H9 (cell line): ENCODE results near the gene SPSB3. TPM values are rescaled to one million over a fixed set of nuclear protein-coding genes. Genes with fewer than 3 reads are reported as not detected.

Source experiments
- DNase-seq: peaks from one replicate; pipeline ENCODE4 v3.0.0-alpha.2; 2017
- H2AFZ ChIP-seq: one replicate; pipeline ENCODE4 v1.6.1; 2013; ENCODE audit warnings: mild to moderate bottlenecking, low read length, control low read depth, moderate library complexity
- H2AK5ac ChIP-seq: 2 replicates; pipeline ENCODE4 v1.6.1; 2013; ENCODE audit warnings: low read length, control low read depth, mixed read lengths; ENCODE audit not compliant: insufficient read length
- H2BK120ac ChIP-seq: one replicate; pipeline ENCODE4 v1.6.1; 2013; ENCODE audit warnings: low read depth, mild to moderate bottlenecking, low read length, control low read depth, inconsistent platforms; ENCODE audit not compliant: poor library complexity, severe bottlenecking
- H2BK12ac ChIP-seq: 2 replicates; pipeline ENCODE4 v1.6.1; 2013; ENCODE audit warnings: low read length, control low read depth, mixed read lengths, low read depth; ENCODE audit not compliant: insufficient read length
- H2BK15ac ChIP-seq: 2 replicates; pipeline ENCODE4 v1.6.1; 2013; ENCODE audit warnings: low read depth, low read length, control low read depth
- H2BK20ac ChIP-seq: one replicate; pipeline ENCODE4 v1.6.1; 2013; ENCODE audit warnings: low read depth, mild to moderate bottlenecking, low read length, control low read depth, inconsistent platforms; ENCODE audit not compliant: poor library complexity, severe bottlenecking
- H2BK5ac ChIP-seq: 2 replicates; pipeline ENCODE4 v1.6.1; 2013; ENCODE audit warnings: low read length, control low read depth, mixed read lengths; ENCODE audit not compliant: insufficient read length
- H3K14ac ChIP-seq: 2 replicates; pipeline ENCODE4 v1.6.1; 2013; ENCODE audit warnings: low read length, control low read depth; ENCODE audit not compliant: insufficient read depth
- H3K18ac ChIP-seq: 2 replicates; pipeline ENCODE4 v1.6.1; 2013; ENCODE audit warnings: low read depth, mild to moderate bottlenecking, mixed read lengths, low read length, control low read depth; ENCODE audit not compliant: insufficient read length
- H3K23ac ChIP-seq: 2 replicates; pipeline ENCODE4 v1.6.1; 2013; ENCODE audit warnings: low read length, control low read depth, mixed read lengths, low read depth; ENCODE audit not compliant: insufficient read length
- H3K23me2 ChIP-seq: 2 replicates; pipeline ENCODE4 v1.6.1; 2013; ENCODE audit warnings: low read depth, mild to moderate bottlenecking, mixed read lengths, low read length, control low read depth; ENCODE audit not compliant: insufficient read length, poor library complexity, severe bottlenecking
- H3K27ac ChIP-seq: 2 replicates; pipeline ENCODE4 v1.5.1; 2013; ENCODE audit warnings: low read length, control low read depth, mixed read lengths, low read depth; ENCODE audit not compliant: insufficient read length
- H3K27me3 ChIP-seq: 2 replicates; pipeline ENCODE4 v1.6.1; 2013; ENCODE audit warnings: low read length, control low read depth, inconsistent platforms; ENCODE audit not compliant: insufficient read depth
- H3K4ac ChIP-seq: 2 replicates; pipeline ENCODE4 v1.6.1; 2013; ENCODE audit warnings: low read depth, mild to moderate bottlenecking, control low read depth, inconsistent platforms, low read length, moderate library complexity
- H3K4me1 ChIP-seq: 2 replicates; pipeline ENCODE4 v1.6.1; 2013; ENCODE audit warnings: low read length, control low read depth, inconsistent platforms; ENCODE audit not compliant: insufficient read depth
- H3K4me2 ChIP-seq: 2 replicates; pipeline ENCODE4 v1.6.1; 2013; ENCODE audit warnings: low read length, control low read depth, mixed read lengths; ENCODE audit not compliant: insufficient read length, insufficient read depth
- H3K56ac ChIP-seq: 2 replicates; pipeline ENCODE4 v1.6.1; 2013; ENCODE audit warnings: low read depth, mild to moderate bottlenecking, mixed read lengths, low read length, control low read depth; ENCODE audit not compliant: insufficient read length
- H3K79me1 ChIP-seq: 2 replicates; pipeline ENCODE4 v1.6.1; 2013; ENCODE audit warnings: low read depth, mild to moderate bottlenecking, moderate library complexity, low read length, control low read depth, inconsistent platforms; ENCODE audit not compliant: insufficient read depth, poor library complexity, severe bottlenecking
- H3K79me2 ChIP-seq: 2 replicates; pipeline ENCODE4 v1.6.1; 2013; ENCODE audit warnings: low read length, control low read depth, inconsistent platforms; ENCODE audit not compliant: insufficient read depth
- H3K9ac ChIP-seq: 2 replicates; pipeline ENCODE4 v1.6.1; 2013; ENCODE audit warnings: low read length, control low read depth, mixed read lengths; ENCODE audit not compliant: insufficient read length; ENCODE audit errors: extremely low read depth
- H3K9me3 ChIP-seq: one replicate; pipeline ENCODE4 v1.6.1; 2013; ENCODE audit warnings: low read depth, low read length, inconsistent platforms; ENCODE audit not compliant: control insufficient read depth
- H3T11ph ChIP-seq: one replicate; pipeline ENCODE4 v1.6.1; 2013; ENCODE audit warnings: mild to moderate bottlenecking, low read length, control low read depth, inconsistent platforms
- H4K20me1 ChIP-seq: one replicate; pipeline ENCODE4 v1.6.1; 2013; ENCODE audit not compliant: control insufficient read depth, insufficient read length, insufficient read depth
- H4K5ac ChIP-seq: 2 replicates; pipeline ENCODE4 v1.6.1; 2013; ENCODE audit warnings: low read depth, mild to moderate bottlenecking, mixed read lengths, low read length, control low read depth; ENCODE audit not compliant: insufficient read length
- H4K8ac ChIP-seq: replicated peaks from 2 replicates; pipeline ENCODE4 v1.6.1; 2013; ENCODE audit warnings: low read length, control low read depth, mixed read lengths, low read depth; ENCODE audit not compliant: insufficient read length
- H4K91ac ChIP-seq: 2 replicates; pipeline ENCODE4 v1.6.1; 2013; ENCODE audit warnings: low read depth, mild to moderate bottlenecking, moderate library complexity, mixed read lengths, low read length, control low read depth; ENCODE audit not compliant: insufficient read length
- H3K27ac Mint-ChIP-seq, 3 experiments: 2 replicates in 2 of 3; 3 replicates in 1 of 3; pipeline ENCODE4 v1.8.0; 2020 to 2021; ENCODE audit warnings: mixed read lengths in 3 of 3, mild to moderate bottlenecking in 1 of 3, moderate library complexity in 1 of 3
- H3K27me3 Mint-ChIP-seq: 2 replicates; pipeline ENCODE4 v1.8.0; 2021; ENCODE audit warnings: low read depth, mild to moderate bottlenecking, moderate library complexity, mixed read lengths
- H3K36me3 Mint-ChIP-seq, 3 experiments: 2 replicates in 2 of 3; 3 replicates in 1 of 3; pipeline ENCODE4 v1.8.0; 2020 to 2021; ENCODE audit warnings: low read depth in 3 of 3, mixed read lengths in 3 of 3; ENCODE audit not compliant: insufficient read depth in 1 of 3
- H3K4me1 Mint-ChIP-seq, 2 experiments: 2 replicates each; pipeline ENCODE4 v1.8.0; 2020; ENCODE audit warnings: mixed read lengths in 2 of 2
- H3K4me3 Mint-ChIP-seq, 2 experiments: 2 replicates in 1 of 2; 3 replicates in 1 of 2; pipeline ENCODE4 v1.8.0; 2020 to 2021; ENCODE audit warnings: mild to moderate bottlenecking in 2 of 2, mixed read lengths in 2 of 2, moderate library complexity in 1 of 2
- H3K9me3 Mint-ChIP-seq, 2 experiments: 2 replicates in 1 of 2; 3 replicates in 1 of 2; pipeline ENCODE4 v1.8.0; 2020; ENCODE audit warnings: mild to moderate bottlenecking in 2 of 2, mixed read lengths in 2 of 2, moderate library complexity in 1 of 2
- WGBS: extraction: QIAGEN DNeasy Blood & Tissue Kit; methylation state at CpG from one replicate; pipeline ENCODE4 v1.1.7; 2013; ENCODE audit warnings: missing lambda C conversion rate, low lambda C conversion rate, mixed read lengths; ENCODE audit not compliant: insufficient read length; ENCODE audit errors: extremely low coverage; 5-methylcytosine and 5-hydroxymethylcytosine counted together
- total RNA-seq: library from RNA; stranded (reverse); gene quantifications from 2 replicates; pipeline ENCODE4 v1.2.1, GENCODE V29; 2021
- TF ChIP-seq, protein P1 (sequence below): fragments of 200-600 bp; sonication (generic); conservative IDR thresholded peaks from 3 replicates; pipeline ENCODE4 v1.8.0; 2021; ENCODE audit warnings: antibody characterized with exemption, mild to moderate bottlenecking

The SPSB3 gene
- total RNA-seq, 1 experiment from 2014 or later = 19.9 TPM

DNA sequence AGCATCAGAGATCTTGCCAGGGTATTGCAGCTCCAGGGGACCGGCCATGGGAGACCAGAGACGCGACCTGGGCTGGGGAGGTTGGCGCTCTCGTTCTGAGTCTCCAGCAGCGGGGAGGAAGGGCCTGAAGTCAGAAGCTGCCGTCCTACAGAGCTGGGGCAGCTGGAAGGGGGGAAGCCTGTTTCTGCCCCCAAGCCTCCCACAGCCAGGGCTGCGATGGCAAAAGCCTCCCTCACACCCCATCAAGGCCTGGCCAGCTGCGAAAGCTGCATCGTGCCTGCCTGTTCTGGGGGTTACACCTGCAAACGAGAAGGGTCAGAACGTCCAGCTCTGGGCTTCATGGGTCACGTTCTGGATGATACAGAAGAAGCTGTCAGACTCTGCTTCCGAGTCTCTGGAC is 50.3 kb downstream of the SPSB3 start:
- Histone ChIP-seq H3K4me1 (no peaks in the 10 kb centered on the region), H2BK15ac (no peak overlapping the region), H3K4ac (no peak overlapping the region), H3K14ac (no peak overlapping the region), H3K27ac (no peak overlapping the region), H2BK12ac (no peak overlapping the region), H4K5ac (no peak overlapping the region), H3K79me2 (no peaks in the 10 kb centered on the region), H3K4me2 (no peak overlapping the region), H4K20me1 (no peaks in the 10 kb centered on the region), H3K56ac (no peak overlapping the region), H3T11ph (no peak overlapping the region), H2BK5ac (no peak overlapping the region), H3K18ac (no peak overlapping the region), H3K23ac (no peak overlapping the region), H3K79me1 (no peaks in the 10 kb centered on the region), H3K23me2 (no peaks in the 10 kb centered on the region), H4K91ac (no peak overlapping the region), H4K8ac (no peak overlapping the region), H3K9ac (no peak overlapping the region), H2AK5ac (no peak overlapping the region), H2BK120ac (no peak overlapping the region), H2BK20ac (no peak overlapping the region), H3K27me3 (no peaks in the 10 kb centered on the region), H2AFZ (no peak overlapping the region), H3K9me3 (no peaks in the 10 kb centered on the region)
- Mint-ChIP-seq H3K4me1 (no peaks in the 10 kb centered on the region), H3K27ac (peak overlapping the region in 1 of 3 experiments; percentile 87; a peak in 2 of 7 replicates), H3K4me3 (no peak overlapping the region), H3K9me3 (no peaks in the 10 kb centered on the region), H3K36me3 (peaks cover 2 to 21% (median 18%) of the 10 kb centered on the region in 3 experiments; a peak in 6 of 7 replicates), H3K27me3 (no peaks in the 10 kb centered on the region)
- WGBS = no CpG with 5 or more reads among the region's 14 CpGs
- DNase-seq = no peak
- TF ChIP-seq, protein P1, sequence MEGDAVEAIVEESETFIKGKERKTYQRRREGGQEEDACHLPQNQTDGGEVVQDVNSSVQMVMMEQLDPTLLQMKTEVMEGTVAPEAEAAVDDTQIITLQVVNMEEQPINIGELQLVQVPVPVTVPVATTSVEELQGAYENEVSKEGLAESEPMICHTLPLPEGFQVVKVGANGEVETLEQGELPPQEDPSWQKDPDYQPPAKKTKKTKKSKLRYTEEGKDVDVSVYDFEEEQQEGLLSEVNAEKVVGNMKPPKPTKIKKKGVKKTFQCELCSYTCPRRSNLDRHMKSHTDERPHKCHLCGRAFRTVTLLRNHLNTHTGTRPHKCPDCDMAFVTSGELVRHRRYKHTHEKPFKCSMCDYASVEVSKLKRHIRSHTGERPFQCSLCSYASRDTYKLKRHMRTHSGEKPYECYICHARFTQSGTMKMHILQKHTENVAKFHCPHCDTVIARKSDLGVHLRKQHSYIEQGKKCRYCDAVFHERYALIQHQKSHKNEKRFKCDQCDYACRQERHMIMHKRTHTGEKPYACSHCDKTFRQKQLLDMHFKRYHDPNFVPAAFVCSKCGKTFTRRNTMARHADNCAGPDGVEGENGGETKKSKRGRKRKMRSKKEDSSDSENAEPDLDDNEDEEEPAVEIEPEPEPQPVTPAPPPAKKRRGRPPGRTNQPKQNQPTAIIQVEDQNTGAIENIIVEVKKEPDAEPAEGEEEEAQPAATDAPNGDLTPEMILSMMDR = no peak
